Colonic mucosa (tissue), 4 donors: ENCODE data around the gene OR7G3. TPM values are rescaled to one million over a fixed set of nuclear protein-coding genes. Genes with fewer than 3 reads are reported as not detected.

Source experiments
- DNase-seq: peaks from one replicate; pipeline ENCODE4 v3.0.0-alpha.2; 2020
- H3K27ac ChIP-seq: fragments of 200-600 bp; one replicate; pipeline ENCODE4 v1.8.0; 2021
- H3K27me3 ChIP-seq: fragments of 200-600 bp; one replicate; pipeline ENCODE4 v1.8.0; 2021
- H3K36me3 ChIP-seq: fragments of 200-600 bp; one replicate; pipeline ENCODE4 v1.8.0; 2021
- H3K4me1 ChIP-seq: fragments of 200-600 bp; one replicate; pipeline ENCODE4 v1.8.0; 2021; ENCODE audit warnings: mild to moderate bottlenecking
- H3K4me3 ChIP-seq: fragments of 200-600 bp; one replicate; pipeline ENCODE4 v1.8.0; 2021
- H3K9ac ChIP-seq, 2 donors: one replicate each; pipeline ENCODE4 v1.7.0; 2013; ENCODE audit warnings: control low read depth in 2 of 2, low read depth in 2 of 2, low read length in 2 of 2
- H3K9me3 ChIP-seq: fragments of 200-600 bp; one replicate; pipeline ENCODE4 v1.8.0; 2021
- intact Hi-C: fragments of 100-400 bp; cut with DNase I; formaldehyde crosslinking; loops from one replicate; pipeline ENCODE4 v1.14.1; 2022
- total RNA-seq, 2 donors: library from RNA; stranded (reverse); fragmentation: NEBNext Ultra II Directional in 1 of 2; extraction: Animal tissue kit (Norgen Biotek cat#: 25700) in 1 of 2; gene quantifications; one replicate each; pipeline ENCODE4 v1.2.1, GENCODE V29; 2021
- TF ChIP-seq, protein P1 (sequence below): fragments of 200-600 bp; IDR thresholded peaks from one replicate; pipeline ENCODE4 v1.8.0; 2022; ENCODE audit warnings: antibody characterized with exemption, mild to moderate bottlenecking
- donor health status: healthy.
- donor health status: DM: no; HTN: no; CAD: no.
- donor health status: DM: no; HTN: no; CAD: no.

Gene OR7G3
- total RNA-seq, result not detected

DNA sequence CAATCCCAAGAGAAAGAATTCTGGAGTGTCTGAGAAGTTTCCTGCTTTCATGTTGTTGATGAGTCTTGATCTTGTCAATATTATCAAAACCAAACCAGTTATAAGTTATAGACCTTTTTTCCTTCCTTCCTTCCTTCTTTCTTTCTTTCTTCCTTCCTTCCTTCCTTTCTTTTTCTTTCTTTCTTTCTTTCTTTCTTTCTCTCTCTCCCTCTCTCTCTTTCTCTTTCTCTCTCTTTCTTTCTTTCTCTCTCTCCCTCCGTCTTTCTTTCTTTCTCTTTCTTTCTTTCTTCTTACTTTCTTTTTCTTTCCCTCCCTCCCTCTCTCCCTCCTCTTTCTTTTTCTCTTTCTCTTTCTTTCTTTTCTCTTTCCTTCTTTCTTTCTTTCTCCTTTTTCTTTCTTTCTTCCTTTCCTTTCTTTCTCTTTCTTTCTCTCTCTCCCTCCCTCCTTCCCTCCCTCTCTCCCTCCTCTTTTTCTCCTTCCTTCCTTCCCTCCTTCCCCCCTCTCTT is at the start of gene OR7G3:
Gene OR7G3 (minus strand): TSS at position 51 of the 506 bp plus-strand sequence. CDS start 0 bp downstream, at position 51.
- no peak within 1 kb of the TSS for H3K27ac ChIP-seq
- DNase-seq, result no peak
- H3K9me3 ChIP-seq, result no peaks in the 10 kb centered on the region
- no peak within 1 kb of the TSS for H3K4me3 ChIP-seq
- no peaks in the 10 kb centered on the region for H3K36me3 ChIP-seq
- no peaks in the 10 kb centered on the region for H3K27me3 ChIP-seq
- no peak within 1 kb of the TSS for H3K9ac ChIP-seq
- no peaks in the 10 kb centered on the region for H3K4me1 ChIP-seq
- TF ChIP-seq, protein P1, sequence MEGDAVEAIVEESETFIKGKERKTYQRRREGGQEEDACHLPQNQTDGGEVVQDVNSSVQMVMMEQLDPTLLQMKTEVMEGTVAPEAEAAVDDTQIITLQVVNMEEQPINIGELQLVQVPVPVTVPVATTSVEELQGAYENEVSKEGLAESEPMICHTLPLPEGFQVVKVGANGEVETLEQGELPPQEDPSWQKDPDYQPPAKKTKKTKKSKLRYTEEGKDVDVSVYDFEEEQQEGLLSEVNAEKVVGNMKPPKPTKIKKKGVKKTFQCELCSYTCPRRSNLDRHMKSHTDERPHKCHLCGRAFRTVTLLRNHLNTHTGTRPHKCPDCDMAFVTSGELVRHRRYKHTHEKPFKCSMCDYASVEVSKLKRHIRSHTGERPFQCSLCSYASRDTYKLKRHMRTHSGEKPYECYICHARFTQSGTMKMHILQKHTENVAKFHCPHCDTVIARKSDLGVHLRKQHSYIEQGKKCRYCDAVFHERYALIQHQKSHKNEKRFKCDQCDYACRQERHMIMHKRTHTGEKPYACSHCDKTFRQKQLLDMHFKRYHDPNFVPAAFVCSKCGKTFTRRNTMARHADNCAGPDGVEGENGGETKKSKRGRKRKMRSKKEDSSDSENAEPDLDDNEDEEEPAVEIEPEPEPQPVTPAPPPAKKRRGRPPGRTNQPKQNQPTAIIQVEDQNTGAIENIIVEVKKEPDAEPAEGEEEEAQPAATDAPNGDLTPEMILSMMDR, result no peak
- intact Hi-C loops, result no loop called here

DNA sequence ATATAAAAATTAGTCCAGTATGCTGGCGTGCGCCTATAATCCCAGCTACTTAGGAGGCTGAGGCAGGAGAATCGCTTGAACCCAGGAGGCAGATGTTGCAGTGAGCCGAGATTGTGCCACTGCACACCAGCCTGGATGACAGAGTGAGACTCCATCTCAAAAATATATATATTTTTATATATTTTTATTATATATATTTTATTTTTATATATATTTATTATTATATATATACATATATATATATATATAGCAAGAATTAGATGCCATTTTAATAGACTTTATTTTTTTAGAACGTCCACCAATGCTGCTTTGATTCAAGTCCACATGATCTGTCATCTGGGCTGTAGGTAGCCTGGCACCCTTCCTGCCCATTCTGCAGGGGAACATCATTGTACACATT is 48.6 kb upstream of the OR7G3 start:
- H3K9ac ChIP-seq, result no peak overlapping the region
- TF ChIP-seq, protein P1, result no peak
- DNase-seq, result no peak
- H3K36me3 ChIP-seq, result no peaks in the 10 kb centered on the region
- H3K9me3 ChIP-seq, result no peaks in the 10 kb centered on the region
- no peak overlapping the region for H3K27ac ChIP-seq
- H3K4me1 ChIP-seq, result no peaks in the 10 kb centered on the region
- no peak overlapping the region for H3K4me3 ChIP-seq
- intact Hi-C loops, result no loop called here
- no peaks in the 10 kb centered on the region for H3K27me3 ChIP-seq

DNA sequence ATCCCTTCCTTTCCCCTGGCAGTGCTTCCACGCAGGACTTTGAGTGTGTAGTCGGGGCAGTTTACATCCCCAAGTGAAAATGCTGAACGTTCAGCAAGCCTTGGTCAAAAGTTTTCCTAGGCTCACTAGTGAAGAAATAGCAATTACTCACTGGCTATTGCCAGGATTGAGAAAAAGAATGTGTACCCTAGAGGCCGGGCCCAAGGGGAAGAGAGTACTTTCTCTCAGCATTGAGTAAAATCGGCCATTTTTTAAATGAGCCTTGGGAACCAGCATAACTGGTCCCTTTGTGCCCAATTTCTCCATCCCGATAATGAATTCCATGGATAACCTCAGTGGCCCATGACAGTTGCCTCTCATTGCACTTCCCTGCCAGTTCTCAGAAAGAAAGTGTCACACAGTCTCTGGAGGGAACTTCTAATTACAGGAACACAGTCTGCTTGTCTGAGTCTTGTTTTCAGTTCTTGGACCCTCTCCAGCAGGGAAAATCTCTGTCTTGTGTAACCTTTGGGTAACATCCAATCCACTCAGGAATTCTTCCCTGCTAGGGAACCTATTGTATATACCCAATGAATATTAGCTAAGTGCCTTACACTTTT is 44.7 kb upstream of the OR7G3 start:
- no peak for DNase-seq
- Histone ChIP-seq H3K9ac (no peak overlapping the region), H3K36me3 (no peaks in the 10 kb centered on the region), H3K4me1 (no peaks in the 10 kb centered on the region), H3K27me3 (no peaks in the 10 kb centered on the region), H3K4me3 (no peak overlapping the region), H3K9me3 (no peaks in the 10 kb centered on the region), H3K27ac (no peak overlapping the region)
- TF ChIP-seq, protein P1, result no peak
- intact Hi-C loops, result no loop called here

DNA sequence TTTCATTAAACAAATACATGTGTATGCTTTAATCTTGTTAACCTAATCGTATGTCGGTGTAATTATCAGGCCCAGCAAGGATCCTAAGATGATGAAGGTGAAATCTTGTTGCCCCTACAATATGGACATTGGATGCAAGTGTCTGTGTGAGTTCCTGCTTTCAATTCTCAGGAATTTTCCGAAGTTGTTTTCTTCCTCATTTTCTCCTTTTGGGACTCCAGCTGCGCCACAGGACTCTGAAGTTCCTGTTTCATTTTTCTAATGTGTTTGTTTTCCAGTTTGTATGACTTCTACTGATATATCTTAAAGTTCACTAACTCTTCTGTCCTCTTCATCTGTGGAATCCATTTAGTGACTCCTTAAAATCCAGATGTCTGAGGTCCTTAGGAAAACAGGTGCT is 40.1 kb upstream of the OR7G3 start:
- H3K27ac ChIP-seq, result no peak overlapping the region
- DNase-seq, result no peak
- intact Hi-C loops, result no loop called here
- no peak overlapping the region for H3K4me3 ChIP-seq
- H3K4me1 ChIP-seq, result no peaks in the 10 kb centered on the region
- peaks cover under 1% of the 10 kb centered on the region for H3K36me3 ChIP-seq
- no peak overlapping the region for H3K9ac ChIP-seq
- TF ChIP-seq, protein P1, result no peak
- no peaks in the 10 kb centered on the region for H3K27me3 ChIP-seq
- H3K9me3 ChIP-seq, result no peaks in the 10 kb centered on the region

DNA sequence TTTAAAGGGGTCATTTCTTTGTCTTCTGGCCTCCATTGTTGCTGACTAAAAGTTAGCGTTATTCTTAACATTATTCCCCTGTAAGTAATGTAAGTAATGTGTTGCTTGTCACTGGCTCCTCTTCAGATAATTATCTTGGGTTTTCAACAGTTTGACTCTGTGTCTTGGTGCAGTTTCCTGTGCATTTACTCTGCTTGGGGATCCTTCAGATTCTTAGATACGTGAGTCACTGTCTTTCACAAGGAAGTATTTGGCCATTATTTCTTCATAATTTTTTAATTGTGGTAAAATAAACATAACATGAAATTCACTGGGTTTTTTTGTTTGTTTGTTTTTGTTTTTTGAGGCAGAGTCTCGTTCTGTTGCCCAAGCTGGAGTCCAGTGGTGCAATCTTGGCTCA is 38.5 kb upstream of the OR7G3 start:
- Histone ChIP-seq H3K27ac (no peak overlapping the region), H3K4me1 (no peaks in the 10 kb centered on the region), H3K9ac (no peak overlapping the region), H3K27me3 (no peaks in the 10 kb centered on the region), H3K36me3 (peaks cover 13% of the 10 kb centered on the region), H3K9me3 (no peaks in the 10 kb centered on the region), H3K4me3 (no peak overlapping the region)
- TF ChIP-seq, protein P1, result no peak
- no peak for DNase-seq
- intact Hi-C loops, result no loop called here
